Measurements from ENCODE around the gene PDZRN3.
"Not testable (repeated sequence)": the region's sequence is repeated elsewhere in the genome, so short reads cannot be mapped to it uniquely, and the experiment has no call there.

PDZRN3 gene

DNA sequence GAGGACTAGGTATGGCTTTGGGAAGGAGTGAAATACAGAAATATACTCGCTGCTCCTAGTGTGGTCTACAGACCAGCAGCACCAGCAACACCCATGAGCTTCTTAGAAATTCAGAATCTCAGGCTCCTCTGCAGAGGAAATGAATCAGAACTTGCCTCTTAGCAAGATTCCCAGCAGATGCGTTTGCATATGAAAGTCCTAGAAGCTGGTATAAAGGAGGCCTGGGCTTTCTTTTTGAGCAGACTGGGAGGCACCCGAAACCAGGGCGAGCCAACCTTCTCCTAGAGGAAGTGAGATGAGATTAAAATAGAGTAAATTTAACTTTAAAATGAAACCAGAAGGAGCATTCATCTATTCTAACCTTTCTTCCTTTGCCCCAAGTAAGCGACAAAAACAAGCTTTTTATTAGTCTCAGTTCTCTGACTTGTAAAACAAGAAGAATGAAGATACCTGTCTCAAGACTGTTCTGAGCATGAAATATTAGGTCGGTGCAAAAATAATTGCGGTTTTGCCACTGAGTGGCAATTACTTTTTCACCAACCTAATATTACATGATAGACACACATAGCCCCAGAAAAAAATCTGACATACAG is 140.0 kb downstream of the PDZRN3 start:
- DNase-seq: no peak

DNA sequence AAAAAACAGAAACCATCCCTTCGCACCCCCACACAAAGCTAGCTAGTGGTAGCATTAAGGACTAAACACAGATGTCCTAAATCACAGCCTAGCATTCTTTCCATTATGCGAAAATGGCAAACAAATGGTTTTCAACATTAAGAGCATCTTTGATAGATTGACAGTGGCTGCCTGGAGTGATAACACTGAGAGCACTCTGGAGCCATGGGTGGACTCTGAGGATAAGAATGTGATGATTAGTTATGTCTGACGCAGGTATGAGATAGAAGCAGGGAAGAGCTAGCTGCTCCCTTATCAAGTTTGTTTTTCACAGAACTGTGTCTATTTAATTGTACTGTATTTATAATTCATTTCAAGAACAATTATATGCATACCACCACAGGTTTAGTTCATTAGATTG is 142.9 kb downstream of the PDZRN3 start:
- DNase-seq: no peak

DNA sequence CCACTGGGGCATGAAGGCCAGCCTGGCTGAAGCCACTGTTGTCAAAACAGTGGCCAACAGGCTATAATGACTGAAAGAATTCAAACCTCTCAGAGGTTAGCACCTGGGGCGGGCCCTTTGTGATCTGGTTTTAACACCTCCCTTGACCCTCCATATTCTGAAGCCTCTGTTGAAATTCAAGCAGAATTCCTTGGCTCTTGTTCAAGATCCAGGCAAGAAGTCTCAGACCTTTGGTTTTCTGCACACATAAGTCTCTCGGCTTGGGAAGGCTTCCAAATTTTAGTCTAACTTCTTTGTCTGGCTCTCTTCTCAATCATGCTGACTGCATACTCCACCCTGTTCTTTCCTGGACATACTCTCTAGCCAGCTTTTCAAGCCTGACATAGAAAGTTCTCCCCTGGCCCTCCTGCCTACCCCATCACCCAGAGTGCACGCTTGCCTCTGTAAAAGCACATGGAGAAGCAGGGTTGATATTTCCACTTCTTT is 144.5 kb downstream of the PDZRN3 start:
- DNase-seq: no peak

DNA sequence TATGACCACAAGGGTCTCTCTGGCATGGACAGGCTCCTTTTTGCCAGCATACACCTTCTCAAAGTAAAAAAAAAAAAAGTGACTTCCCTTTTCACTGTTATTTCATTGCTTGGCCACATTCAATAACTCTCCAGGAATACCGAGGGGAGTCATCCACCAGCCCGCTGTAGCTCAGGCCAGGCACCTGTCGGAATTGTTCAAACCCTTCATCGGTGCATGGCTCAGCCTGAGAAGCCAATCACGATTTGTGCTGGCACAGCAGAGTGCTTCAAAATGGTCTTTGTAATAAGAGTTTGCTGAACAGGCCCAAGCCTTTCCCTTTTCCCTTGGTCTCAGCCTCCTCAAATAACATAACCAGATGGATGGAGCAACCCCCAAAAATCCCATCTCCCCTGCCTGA is 145.4 kb downstream of the PDZRN3 start:
- DNase-seq: no peak

DNA sequence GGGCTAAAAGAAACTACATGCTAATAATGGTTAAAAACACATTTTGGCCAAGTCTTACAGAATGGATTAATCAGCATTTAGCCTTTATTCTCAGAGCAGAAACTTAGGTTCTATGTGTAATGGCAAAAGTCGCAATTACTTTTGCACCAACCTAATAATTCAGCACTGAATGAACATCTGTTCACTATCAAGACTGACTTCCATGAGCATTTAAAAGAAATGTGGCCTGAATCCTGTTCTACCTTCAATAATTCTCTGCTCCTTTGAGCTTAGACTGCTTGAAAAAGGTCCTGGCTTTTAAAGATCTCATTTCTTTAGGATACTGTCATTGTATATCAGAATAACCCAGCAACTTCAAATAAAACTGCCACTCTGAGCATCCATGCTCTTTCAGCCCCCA is 145.9 kb downstream of the PDZRN3 start:
- no peak for DNase-seq

DNA sequence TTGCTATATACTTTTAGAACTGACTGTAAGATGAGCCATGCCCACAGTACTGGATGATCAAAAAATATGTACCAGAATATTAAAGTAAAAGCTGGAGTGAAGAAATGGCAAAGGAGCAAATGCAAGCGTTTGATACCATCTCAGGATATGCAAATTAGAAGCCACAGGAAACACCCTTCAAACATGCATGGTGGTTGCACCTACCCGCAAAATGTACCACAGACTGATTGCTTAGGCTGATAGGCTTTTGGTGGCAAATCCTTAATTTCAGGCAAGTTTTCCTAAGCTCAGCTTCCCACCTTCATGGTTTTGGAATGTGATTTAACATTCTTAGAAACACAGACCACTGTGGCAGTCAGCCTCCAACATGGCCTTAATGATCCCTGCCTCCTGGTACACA is 149.0 kb downstream of the PDZRN3 start:
- no peak for DNase-seq

DNA sequence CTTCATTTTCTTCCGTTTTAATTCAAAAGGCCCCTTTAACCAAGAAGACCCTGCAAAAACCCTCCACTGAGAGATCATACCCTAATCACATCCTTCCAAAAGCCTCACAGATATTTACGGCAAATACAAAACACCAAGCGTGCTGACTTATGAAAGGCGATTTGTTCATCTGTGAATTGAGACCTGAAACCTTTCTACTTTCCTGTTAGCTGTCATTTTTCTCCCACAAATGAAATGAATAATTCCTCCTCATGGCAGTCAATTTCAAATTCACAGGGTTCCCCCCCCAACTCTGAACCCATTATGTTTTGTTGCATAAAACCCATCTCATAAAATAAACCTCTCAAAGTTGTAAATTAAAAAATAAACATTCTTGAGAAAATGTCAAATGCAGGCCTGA is 149.6 kb downstream of the PDZRN3 start:
- no peak for DNase-seq

DNA sequence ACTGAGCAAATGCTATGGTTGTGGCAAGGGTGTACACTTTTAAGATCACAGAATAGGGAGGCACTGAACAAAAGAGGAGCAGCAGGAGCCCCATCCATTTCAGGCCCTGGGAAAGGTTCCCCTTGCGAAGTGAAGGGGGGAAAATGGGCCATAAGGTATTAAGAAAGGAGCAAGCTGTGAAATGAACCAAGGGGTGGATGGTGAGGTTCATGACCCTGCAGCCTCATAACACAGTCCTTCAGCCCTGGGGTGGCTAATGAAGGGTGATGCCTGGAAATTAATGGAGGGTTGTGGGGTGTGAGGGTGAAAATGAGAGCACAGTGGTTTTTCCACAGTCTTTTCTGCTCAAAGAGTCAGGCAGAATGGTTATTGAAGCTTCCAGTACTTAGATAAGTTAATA is 150.1 kb downstream of the PDZRN3 start:
- DNase-seq: no peak

DNA sequence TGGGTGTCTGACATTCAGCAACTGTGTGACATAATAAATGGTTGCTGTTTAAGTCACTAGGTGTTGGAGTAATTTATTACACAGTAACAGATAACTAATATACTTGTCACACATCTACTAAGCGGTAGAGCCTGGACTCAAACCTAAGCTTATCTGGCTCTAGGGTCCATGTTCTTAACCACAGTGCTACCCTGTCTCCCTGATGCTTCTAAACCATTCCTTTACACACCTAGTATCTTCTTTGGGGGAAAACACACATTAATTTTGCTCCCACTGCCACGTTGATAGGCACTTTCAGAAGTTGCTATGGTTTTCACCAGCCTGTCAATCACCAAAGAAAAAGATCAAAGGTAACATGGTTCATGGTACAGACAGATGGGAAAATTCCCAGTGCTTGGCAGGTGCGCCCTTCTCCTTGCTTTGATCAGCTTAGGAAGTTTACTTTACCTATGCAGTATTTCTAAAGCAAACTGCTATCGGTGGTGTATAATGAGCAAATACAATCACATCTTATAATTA is 150.8 kb downstream of the PDZRN3 start:
- DNase-seq: no peak

DNA sequence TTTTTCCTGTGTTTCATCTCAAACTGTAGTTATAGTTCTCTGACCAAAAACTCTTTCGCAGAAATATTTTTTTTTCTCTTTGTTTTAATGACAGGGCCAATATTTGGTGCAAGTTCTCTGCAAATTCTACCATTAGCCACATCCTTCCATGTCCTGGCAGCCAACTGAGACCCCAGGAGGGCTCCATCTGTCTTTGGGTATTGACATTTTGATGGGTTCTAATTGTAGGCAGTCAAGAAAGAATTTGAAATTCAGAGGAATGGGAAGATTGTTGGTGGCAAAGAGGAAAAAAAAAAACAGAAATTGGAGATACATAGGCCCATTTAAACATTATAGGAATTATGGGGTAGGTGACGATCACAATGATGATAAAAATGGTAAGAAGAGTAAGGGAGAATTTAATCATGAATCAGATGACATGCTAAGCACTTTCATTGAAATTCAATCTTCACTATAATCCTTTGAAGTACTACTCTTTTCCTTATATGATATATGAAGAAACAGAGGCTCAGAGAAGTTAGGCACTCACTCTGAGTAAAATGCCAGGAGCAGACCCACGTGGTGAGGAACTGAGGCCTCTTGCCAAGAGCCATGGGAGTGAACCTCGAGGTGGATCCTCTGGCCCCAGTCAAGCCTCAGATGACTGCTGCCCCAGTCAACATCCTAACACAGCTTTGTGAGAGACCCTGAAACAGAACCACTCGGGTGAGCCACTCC is 151.4 kb downstream of the PDZRN3 start:
- peak; percentile 7 for DNase-seq

DNA sequence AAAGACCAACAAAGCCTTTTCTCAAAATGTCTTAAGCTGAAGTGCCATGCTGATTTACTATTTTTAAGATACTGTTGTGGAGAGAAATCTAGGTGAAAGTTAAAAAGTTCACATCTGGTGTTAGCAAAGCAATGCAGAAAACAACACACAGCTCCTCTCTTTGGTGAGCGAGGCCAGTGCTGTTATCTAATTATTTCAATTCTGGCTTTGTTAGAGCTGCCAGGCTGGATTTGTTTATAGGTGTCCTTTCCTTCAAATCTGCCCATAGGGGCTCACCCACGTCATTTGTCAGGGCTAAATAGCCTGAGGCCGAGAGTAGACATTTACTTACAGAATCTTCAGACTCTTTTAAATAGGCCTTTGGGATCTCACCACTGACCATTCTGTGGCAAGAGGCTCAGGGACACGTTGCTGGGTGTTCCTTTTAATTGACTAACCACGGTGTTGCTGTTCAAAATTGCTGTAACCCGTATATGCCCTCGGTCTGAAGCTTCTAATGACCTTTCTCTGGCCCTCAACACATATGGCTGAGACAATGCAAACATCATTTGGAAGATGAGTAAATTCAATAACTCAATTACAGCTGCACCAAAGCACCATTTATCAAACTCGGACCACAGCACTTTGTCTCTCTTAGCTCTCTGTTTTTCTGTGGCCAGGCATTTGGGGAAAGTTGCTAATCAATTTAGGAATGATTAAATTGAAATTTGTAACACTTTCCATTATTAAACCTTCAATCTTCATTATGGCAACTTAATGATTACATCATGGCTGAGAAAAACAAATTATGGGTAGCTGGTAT is 152.6 kb downstream of the PDZRN3 start:
- DNase-seq: no peak

DNA sequence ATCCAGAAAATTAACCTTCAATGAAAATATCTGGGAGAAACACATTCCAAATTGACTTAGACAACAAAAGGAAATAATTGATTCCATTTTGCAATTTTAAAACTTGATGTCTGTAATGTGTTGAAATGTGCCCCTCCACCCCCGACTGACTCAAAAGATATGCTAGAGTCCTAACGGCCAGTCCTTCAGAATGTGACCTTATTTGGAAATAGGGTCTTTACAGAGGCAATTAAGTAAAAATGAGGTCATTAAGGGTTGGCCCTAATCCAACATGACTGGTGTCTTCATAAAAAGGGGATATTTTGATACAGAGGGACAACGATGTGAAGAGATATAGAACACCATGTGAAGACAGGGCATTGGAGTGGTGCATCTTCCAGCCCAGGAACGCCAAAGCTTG is 153.9 kb downstream of the PDZRN3 start:
- no peak for DNase-seq

DNA sequence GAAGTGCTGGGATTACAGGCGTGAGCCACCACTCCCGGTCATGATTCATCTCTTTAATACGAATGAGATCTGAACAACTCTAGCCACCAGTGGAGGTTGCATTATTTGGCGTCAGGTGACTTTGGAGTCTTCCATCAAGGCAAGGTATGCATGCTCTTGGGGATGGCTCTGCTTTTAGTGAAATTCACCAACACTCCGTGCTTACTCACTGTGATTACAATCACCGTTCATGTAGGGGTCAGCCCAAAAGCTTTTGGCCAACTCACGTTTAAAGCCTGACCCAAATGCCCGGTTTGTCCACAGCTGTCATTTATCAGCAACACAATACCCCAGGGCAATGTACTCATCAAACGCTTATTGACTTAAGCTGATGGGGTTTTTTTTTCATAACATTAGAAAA is 155.4 kb downstream of the PDZRN3 start:
- no peak for DNase-seq

DNA sequence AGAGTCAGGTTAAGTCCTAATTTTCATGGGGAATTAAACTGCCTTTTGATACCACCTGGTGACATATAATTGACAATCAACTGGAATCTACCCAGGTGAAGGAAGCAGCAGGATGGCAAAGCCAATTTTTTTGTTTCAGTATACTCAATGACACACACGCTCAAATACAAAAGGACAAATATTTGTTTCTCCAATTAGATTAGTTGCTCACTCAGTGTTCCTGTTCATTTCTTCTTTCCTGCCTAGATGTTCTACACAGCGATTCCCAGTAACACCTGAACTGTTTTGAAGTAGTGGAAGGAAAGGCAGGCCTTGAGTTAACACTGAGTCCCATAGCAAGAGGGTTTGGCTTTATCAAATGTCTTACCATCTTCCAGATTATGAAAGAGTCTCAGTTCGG is 157.5 kb downstream of the PDZRN3 start:
- no peak for DNase-seq

DNA sequence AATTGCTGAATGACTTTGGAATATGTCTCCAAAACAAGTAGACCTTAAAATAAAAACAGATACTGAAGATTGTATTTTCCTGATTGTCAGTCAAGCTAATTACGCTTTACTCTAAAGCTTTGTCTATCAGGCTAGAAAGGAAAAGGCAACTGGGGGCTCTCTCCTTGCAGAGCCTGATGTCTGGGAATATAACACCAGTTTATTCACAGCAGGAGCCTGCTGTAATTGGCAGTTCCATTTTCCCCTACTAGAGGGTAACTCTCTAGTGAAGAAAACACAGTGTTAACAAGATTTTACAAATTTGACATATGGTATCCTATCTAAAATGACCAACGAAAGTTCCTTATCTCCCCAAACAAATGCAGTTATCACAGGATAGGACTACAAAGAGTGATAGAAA is 158.8 kb downstream of the PDZRN3 start:
- peak; percentile 32 for DNase-seq

DNA sequence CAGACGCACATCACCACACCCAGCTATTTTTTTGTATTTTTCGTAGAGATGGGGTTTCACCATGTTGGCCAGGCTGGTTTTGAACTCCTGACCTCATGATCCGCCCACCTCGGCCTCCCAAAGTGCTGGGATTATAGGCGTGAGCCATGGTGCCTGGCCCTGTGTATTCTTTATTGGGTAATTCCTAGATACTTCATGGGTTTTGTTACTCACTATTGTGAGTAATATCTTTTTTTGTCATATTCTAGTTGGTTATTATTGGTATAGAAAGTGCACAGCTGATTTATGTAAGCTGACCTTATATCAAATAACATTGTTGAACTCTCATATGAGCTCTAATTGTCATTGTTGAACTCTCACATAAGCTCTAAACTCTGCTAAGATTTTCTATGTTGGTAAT is 160.6 kb downstream of the PDZRN3 start:
- DNase-seq: not testable (repeated sequence)

DNA sequence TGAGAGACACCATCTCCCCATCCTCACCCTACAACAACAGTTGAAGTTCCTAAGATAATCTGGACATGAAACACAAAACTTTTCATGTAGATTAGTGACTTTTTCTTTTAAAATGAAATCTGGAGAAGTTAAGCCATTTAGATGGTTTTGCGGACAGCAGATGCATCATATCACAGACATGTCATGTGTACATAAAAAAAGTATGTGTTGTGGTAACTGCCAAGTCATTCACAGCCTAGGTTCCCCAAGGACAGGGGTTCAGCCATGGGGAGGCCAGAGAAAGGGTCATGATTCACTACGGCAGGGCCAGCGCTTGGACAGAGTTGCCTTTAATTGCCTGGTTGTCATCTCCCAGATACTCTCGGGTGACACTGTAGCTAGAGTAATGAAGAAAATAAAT is 163.2 kb downstream of the PDZRN3 start:
- no peak for DNase-seq

DNA sequence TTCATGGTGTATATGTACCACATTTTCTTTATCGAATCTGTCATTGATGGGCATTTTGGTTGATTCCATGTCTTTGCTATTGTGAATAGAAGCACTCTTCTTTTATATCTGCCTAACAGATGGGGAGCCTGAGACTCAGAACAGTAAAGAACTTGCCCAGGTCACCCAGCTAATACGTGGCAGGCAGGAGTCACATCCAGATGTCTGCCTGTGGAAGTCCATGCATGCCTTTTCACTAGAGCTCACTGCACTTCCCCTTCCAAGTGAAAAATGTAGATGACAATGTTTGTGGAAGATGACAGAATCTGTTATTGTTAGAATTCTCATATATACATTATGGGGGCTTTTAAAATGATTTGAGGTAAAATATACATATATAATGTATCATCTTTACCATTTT is 165.0 kb downstream of the PDZRN3 start:
- DNase-seq: no peak

DNA sequence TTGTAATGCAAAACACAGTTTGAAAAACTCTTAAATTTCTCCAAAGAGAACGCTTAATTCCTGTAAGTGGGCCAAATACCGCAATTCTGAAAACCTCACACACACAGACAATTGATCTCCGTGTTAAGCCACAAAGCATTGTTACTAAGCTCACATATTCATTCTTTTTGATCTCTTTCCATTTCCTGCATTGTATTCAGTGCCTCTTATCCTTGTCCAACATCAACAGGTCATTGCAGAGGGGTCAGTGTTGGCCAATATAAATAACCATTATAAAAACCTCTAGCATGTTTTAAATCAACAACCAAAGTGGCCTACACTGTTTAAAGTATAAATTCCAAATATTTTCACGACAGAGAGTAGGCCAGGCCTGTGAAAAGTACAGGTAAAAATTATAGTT is 171.1 kb downstream of the PDZRN3 start:
- no peak for DNase-seq

DNA sequence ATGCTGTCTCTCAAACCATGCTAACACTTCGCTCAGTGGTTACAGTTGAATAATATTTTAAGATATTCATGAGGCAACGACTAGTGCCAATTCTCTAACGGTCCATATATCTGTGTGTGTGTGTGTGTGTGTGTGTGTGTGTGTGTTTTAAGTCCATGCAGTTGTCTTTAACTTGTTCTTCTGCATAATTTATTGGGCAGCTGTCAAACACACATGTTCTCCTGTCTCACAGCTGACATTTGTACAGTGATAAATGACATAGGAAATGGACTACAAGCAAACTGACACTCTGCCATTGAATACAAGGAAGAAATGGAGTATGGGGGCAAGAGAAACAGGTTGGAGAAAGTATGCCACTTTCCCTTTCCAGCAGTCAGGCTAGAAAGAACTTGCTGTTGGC is 172.0 kb downstream of the PDZRN3 start:
- no peak for DNase-seq

DNA sequence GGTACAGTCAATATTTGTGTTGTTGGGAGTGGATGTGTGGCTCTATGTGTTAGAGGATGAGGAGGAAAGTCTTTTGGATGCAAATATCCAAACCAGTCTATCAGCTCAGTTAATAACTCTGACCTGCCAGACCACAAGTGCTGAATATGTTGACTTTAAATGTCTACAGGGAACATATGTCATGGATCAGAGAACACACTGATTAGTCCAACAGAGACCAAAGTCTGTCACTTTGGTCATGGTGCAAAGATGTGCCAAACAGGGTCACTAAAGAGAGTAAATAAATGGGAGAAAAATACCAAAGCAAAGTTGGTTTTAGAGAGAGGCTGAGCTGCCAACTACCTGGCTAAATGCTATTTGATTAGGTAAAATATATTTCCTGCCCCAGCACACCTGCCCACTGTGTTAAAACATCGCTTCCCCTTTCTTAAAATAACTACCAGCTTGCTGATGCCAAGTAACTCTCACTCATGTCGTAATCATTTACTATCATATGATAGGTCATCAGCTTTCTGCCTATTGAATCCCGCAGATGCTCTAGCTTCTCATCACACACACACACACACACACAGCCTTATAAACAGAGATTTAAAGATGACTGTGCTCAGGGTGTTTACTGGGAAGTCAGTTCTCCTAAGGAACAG is 173.3 kb downstream of the PDZRN3 start:
- DNase-seq: no peak

DNA sequence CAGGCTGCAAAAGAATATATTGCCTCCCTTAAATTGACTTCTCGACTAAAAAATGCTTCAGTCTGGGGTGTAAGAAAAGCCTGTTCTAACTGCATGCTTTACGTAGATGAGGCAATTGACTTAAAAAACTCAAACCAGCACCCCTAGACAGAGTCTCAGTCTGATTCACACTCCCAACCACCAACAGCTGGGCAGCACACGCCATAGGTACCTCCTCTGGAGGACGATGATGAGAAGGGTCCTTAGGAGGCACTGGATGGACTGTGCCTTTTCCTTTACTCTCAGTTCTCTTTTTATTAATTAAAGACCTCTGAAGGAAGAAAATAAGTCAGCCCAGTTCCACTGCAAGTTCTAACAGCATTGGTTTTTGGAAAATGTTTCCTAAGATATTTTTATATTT is 175.0 kb downstream of the PDZRN3 start:
- DNase-seq: no peak

DNA sequence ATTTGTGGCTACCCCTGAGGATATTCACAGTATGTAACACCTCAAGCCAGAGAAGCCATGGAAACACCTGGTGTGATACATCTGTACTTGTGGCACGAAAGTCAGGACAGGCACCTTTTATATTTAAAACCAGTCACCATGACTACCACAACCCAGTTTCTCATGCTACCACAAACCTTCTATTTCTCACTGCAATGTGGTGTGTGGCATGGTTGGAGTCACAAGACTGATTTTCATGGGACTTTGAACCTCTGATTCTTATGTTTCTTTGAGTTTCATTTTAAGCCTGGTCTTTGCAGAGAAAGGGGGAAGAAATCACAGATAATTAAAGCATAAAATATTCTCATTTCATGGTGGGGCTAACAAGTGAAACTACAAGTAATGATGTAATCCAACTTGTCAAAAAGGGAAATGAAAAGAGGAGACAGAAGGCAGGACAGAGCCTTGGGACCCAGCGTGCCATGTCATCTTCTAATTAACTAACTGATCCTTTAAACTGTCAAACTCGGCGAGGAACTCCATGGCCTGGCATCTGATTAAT is 175.9 kb downstream of the PDZRN3 start:
- DNase-seq: no peak
